Stimulated activated naive CD8-positive, alpha-beta T cell treated with anti-CD3 and anti-CD28 coated beads, Interleukin-15, Interleukin-2, amounts not matched to agents 100 U/mL and 50 U/mL, for 24 hours (primary cell): Measurements from ENCODE around the gene CATSPER1.

Experiments
- ATAC-seq: fragments of 150-1000 bp; cut with Tn5 transposase; one replicate; pipeline ENCODE4 v1.10.0; 2021
- DNase-seq: peaks from one replicate; pipeline ENCODE4 v3.0.0; 2021

The CATSPER1 gene

GRCh38 chr11:65968600-65969482 lies 57.4 kb downstream of the CATSPER1 start:
- ATAC-seq: no peak
- no peak for DNase-seq

- ATAC-seq (no peak), DNase-seq (no peak)
Observed at GRCh38 chr11:65967329-65967934, 58.8 kb downstream of the CATSPER1 start.
